Osteocyte (in vitro differentiated cells): ENCODE results near the gene CFAP73. TPM values are rescaled to one million over a fixed set of nuclear protein-coding genes. Genes with fewer than 3 reads are reported as not detected.

Experiments
- DNase-seq: peaks from one replicate; pipeline ENCODE4 v3.0.0; 2021; ENCODE audit warnings: mixed read lengths; ENCODE audit not compliant: unreplicated experiment; ENCODE audit errors: extremely low spot score
- H3K27ac Mint-ChIP-seq: one replicate; pipeline ENCODE4 v1.8.0; 2021; ENCODE audit warnings: mild to moderate bottlenecking, mixed read lengths; ENCODE audit not compliant: unreplicated experiment
- H3K27me3 Mint-ChIP-seq: one replicate; pipeline ENCODE4 v1.8.0; 2021; ENCODE audit warnings: mixed read lengths; ENCODE audit not compliant: unreplicated experiment
- H3K36me3 Mint-ChIP-seq: one replicate; pipeline ENCODE4 v1.8.0; 2021; ENCODE audit warnings: mixed read lengths; ENCODE audit not compliant: unreplicated experiment
- H3K4me1 Mint-ChIP-seq: one replicate; pipeline ENCODE4 v1.8.0; 2021; ENCODE audit warnings: mixed read lengths; ENCODE audit not compliant: unreplicated experiment
- H3K4me3 Mint-ChIP-seq: one replicate; pipeline ENCODE4 v1.8.0; 2021; ENCODE audit warnings: mild to moderate bottlenecking, moderate library complexity, mixed read lengths; ENCODE audit not compliant: unreplicated experiment
- H3K9me3 Mint-ChIP-seq: one replicate; pipeline ENCODE4 v1.8.0; 2021; ENCODE audit warnings: mixed read lengths; ENCODE audit not compliant: unreplicated experiment
- total RNA-seq: library from RNA; stranded (reverse); gene quantifications from 2 replicates; pipeline ENCODE4 v1.2.1, GENCODE V29; 2021
- TF ChIP-seq, protein P1 (sequence below): fragments of 200-600 bp; sonication (generic); IDR thresholded peaks from 2 replicates; pipeline ENCODE4 v1.5.0; 2021; ENCODE audit warnings: antibody characterized with exemption, mild to moderate bottlenecking, moderate library complexity

The CFAP73 gene
- total RNA-seq, 1 donor from 2014 or later: not detected

GRCh38 chr12:113109872-113110599 is 39.5 kb upstream of the CFAP73 start:
- TF ChIP-seq, protein P1, sequence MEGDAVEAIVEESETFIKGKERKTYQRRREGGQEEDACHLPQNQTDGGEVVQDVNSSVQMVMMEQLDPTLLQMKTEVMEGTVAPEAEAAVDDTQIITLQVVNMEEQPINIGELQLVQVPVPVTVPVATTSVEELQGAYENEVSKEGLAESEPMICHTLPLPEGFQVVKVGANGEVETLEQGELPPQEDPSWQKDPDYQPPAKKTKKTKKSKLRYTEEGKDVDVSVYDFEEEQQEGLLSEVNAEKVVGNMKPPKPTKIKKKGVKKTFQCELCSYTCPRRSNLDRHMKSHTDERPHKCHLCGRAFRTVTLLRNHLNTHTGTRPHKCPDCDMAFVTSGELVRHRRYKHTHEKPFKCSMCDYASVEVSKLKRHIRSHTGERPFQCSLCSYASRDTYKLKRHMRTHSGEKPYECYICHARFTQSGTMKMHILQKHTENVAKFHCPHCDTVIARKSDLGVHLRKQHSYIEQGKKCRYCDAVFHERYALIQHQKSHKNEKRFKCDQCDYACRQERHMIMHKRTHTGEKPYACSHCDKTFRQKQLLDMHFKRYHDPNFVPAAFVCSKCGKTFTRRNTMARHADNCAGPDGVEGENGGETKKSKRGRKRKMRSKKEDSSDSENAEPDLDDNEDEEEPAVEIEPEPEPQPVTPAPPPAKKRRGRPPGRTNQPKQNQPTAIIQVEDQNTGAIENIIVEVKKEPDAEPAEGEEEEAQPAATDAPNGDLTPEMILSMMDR: no peak
- Mint-ChIP-seq H3K4me3 (no peak overlapping the region), H3K27me3 (peaks cover 57% of the 10 kb centered on the region), H3K36me3 (no peaks in the 10 kb centered on the region), H3K27ac (no peak overlapping the region), H3K4me1 (no peaks in the 10 kb centered on the region), H3K9me3 (no peaks in the 10 kb centered on the region)
- DNase-seq: no peak

- Mint-ChIP-seq H3K9me3 (no peaks in the 10 kb centered on the region), H3K27ac (no peak overlapping the region), H3K4me3 (no peak overlapping the region), H3K4me1 (no peaks in the 10 kb centered on the region), H3K36me3 (no peaks in the 10 kb centered on the region), H3K27me3 (peaks cover 48% of the 10 kb centered on the region)
- TF ChIP-seq, protein P1: no peak
- DNase-seq: no peak
Observed at GRCh38 chr12:113111247-113111646, 38.3 kb upstream of the CFAP73 start.

GRCh38 chr12:113112043-113112899 is 37.3 kb upstream of the CFAP73 start:
- H3K4me3 Mint-ChIP-seq: no peak overlapping the region
- no peaks in the 10 kb centered on the region for H3K36me3 Mint-ChIP-seq
- DNase-seq: no peak
- no peaks in the 10 kb centered on the region for H3K9me3 Mint-ChIP-seq
- TF ChIP-seq, protein P1: no peak
- peaks cover 39% of the 10 kb centered on the region for H3K27me3 Mint-ChIP-seq
- H3K4me1 Mint-ChIP-seq: no peaks in the 10 kb centered on the region
- no peak overlapping the region for H3K27ac Mint-ChIP-seq

DNA sequence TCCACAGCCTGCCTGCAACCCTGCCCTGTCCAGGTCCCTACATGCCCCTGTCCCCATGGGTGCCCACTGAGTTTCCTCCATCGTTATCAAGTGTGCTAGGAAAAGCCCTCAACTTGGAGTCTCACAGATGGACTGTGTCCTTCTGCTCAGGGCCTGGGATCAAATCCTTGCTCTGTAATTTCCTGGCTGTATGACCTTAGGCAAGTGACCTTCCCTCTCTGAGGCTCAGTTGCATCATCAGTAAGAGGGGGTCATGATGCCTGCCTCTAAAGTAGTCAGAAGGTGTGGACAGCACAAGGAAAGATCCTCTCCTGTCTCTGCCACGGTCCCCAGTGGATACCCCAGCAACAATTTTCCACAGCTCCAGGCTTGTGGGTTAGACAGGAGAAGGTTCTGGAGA is 36.1 kb upstream of the CFAP73 start:
- H3K4me3 Mint-ChIP-seq: no peak overlapping the region
- DNase-seq: no peak
- TF ChIP-seq, protein P1: no peak
- no peaks in the 10 kb centered on the region for H3K36me3 Mint-ChIP-seq
- no peak overlapping the region for H3K27ac Mint-ChIP-seq
- H3K27me3 Mint-ChIP-seq: peaks cover 34% of the 10 kb centered on the region
- H3K9me3 Mint-ChIP-seq: no peaks in the 10 kb centered on the region
- H3K4me1 Mint-ChIP-seq: no peaks in the 10 kb centered on the region
